Lung (tissue), 12 donors: ENCODE data around the gene PTGR2. TPM values are rescaled to one million over a fixed set of nuclear protein-coding genes. Genes with fewer than 3 reads are reported as not detected.

Experiments used
- ATAC-seq: fragments of 200-7000 bp; cut with Tn5 transposase; one replicate; pipeline ENCODE4 v1.9.1; 2020; ENCODE audit warnings: moderate number of reproducible peaks; ENCODE audit not compliant: insufficient read depth, low FRiP score
- DNase-seq, 3 donors: peaks; one replicate each; pipeline ENCODE4 v3.0.0-alpha.2; 2013 to 2017
- H3K27ac ChIP-seq, 2 donors: one replicate each; pipeline ENCODE4 v1.5.1; 2013; ENCODE audit warnings: mild to moderate bottlenecking in 2 of 2, moderate library complexity in 2 of 2, control low read depth in 1 of 2, inconsistent platforms in 1 of 2, low read depth in 1 of 2, low read length in 1 of 2
- H3K27me3 ChIP-seq, 3 donors: one replicate each; pipeline ENCODE4 v1.5.1; 2013; ENCODE audit warnings: low read length in 2 of 3; ENCODE audit not compliant: control insufficient read depth in 3 of 3, insufficient read depth in 3 of 3
- H3K36me3 ChIP-seq, 4 donors: one replicate each; pipeline ENCODE4 v1.5.1; 2013; ENCODE audit warnings: low read length in 4 of 4, mild to moderate bottlenecking in 1 of 4, moderate library complexity in 1 of 4; ENCODE audit not compliant: control insufficient read depth in 4 of 4, insufficient read depth in 4 of 4
- H3K4me1 ChIP-seq, 5 donors: one replicate each; pipeline ENCODE4 v1.5.1; 2013; ENCODE audit warnings: low read length in 5 of 5, mild to moderate bottlenecking in 2 of 5, moderate library complexity in 1 of 5; ENCODE audit not compliant: control insufficient read depth in 5 of 5, insufficient read depth in 5 of 5
- H3K4me3 ChIP-seq: one replicate; pipeline ENCODE4 v1.5.1; 2013; ENCODE audit warnings: mild to moderate bottlenecking, control low read depth, moderate library complexity
- H3K9ac ChIP-seq, 2 donors: one replicate each; pipeline ENCODE4 v1.5.1; 2013; ENCODE audit warnings: low read length in 2 of 2, control low read depth in 1 of 2; ENCODE audit not compliant: insufficient read depth in 1 of 2
- H3K9me3 ChIP-seq, 4 donors: one replicate each; pipeline ENCODE4 v1.5.1; 2013; ENCODE audit warnings: low read length in 3 of 4, mild to moderate bottlenecking in 1 of 4, moderate library complexity in 1 of 4; ENCODE audit not compliant: control insufficient read depth in 4 of 4, insufficient read depth in 3 of 4
- CTCF ChIP-seq: IDR thresholded peaks from 2 replicates; pipeline ENCODE4 v1.5.1; 2012; ENCODE audit warnings: mild to moderate bottlenecking; ENCODE audit errors: control extremely low read depth, extremely low read depth
- WGBS, 2 donors: extraction: QIAGEN DNeasy Blood & Tissue Kit; methylation state at CpG; one replicate each; pipeline ENCODE4 v1.1.7; 2013; 5-methylcytosine and 5-hydroxymethylcytosine counted together
- polyA plus RNA-seq, 2 donors: library from polyadenylated mRNA; stranded (reverse); fragments of 200-250 nt; gene quantifications; one replicate each; pipeline ENCODE4 v1.2.1, GENCODE V29; 2013
- total RNA-seq, 2 donors: library from RNA; depleted of rRNA in 1 of 2; stranded (reverse); fragments of >200 nt in 1 of 2; gene quantifications; one replicate each; pipeline ENCODE4 v1.2.1, GENCODE V29; 2014 to 2021
- donor health status: control.
- donor health status: control.
- donor health status: Bipolar disorder and iron deficiency.
- donor health status: healthy.
- donor health status: DM: yes; HTN: yes; CAD: no.

The PTGR2 gene
- total and polyA plus RNA-seq, 4 donors, result 5.7 to 13.9 (median 9.6) TPM

GRCh38 chr14:73807457-73807856, 44.2 kb upstream of the PTGR2 start:
- TF ChIP-seq CTCF, result no peak
- Histone ChIP-seq H3K27ac (no peak overlapping the region), H3K9ac (no peak overlapping the region), H3K36me3 (peaks cover 0 to 2% (median 0%) of the 10 kb centered on the region in 4 donors), H3K27me3 (no peaks in the 10 kb centered on the region), H3K4me3 (no peak overlapping the region), H3K9me3 (no peaks in the 10 kb centered on the region), H3K4me1 (peaks cover 0 to 7% (median 3%) of the 10 kb centered on the region in 5 donors)
- DNase-seq (no peak), ATAC-seq (no peak)
- WGBS, 2 donors, result 97 to 100% methylated on average over 1 of the region's 1 CpG

- WGBS, 2 donors, result 78 to 85% methylated on average over 6 of the region's 6 CpGs
- H3K4me3 ChIP-seq, result no peak overlapping the region
- H3K9me3 ChIP-seq, result no peaks in the 10 kb centered on the region
- no peak overlapping the region for H3K27ac ChIP-seq
- no peak for ATAC-seq
- no peaks in the 10 kb centered on the region for H3K27me3 ChIP-seq
- DNase-seq, result peak; percentile 57 to 72 (median 67)
- H3K4me1 ChIP-seq, result peaks cover 0 to 7% (median 0%) of the 10 kb centered on the region in 5 donors
- H3K36me3 ChIP-seq, result no peaks in the 10 kb centered on the region
- H3K9ac ChIP-seq, result no peak overlapping the region
- no peak for TF ChIP-seq CTCF
These were observed 42.2 kb upstream of the PTGR2 start for GRCh38 chr14:73809391-73809790.

- TF ChIP-seq CTCF, result no peak
- 68 to 82% methylated on average over 13 of the region's 13 CpGs for WGBS, 2 donors
- Histone ChIP-seq H3K27me3 (no peaks in the 10 kb centered on the region), H3K9me3 (no peaks in the 10 kb centered on the region), H3K4me3 (no peak overlapping the region), H3K4me1 (peaks cover 0 to 7% (median 0%) of the 10 kb centered on the region in 5 donors), H3K9ac (no peak overlapping the region), H3K36me3 (no peaks in the 10 kb centered on the region), H3K27ac (no peak overlapping the region)
- ATAC-seq, result no peak
- DNase-seq, result no peak
These were observed 41.0 kb upstream of the PTGR2 start for GRCh38 chr14:73810478-73811163.

- no peak overlapping the region for H3K4me3 ChIP-seq
- H3K9me3 ChIP-seq, result no peaks in the 10 kb centered on the region
- H3K4me1 ChIP-seq, result peaks cover 0 to 9% (median 0%) of the 10 kb centered on the region in 5 donors
- H3K27ac ChIP-seq, result no peak overlapping the region
- no peaks in the 10 kb centered on the region for H3K27me3 ChIP-seq
- ATAC-seq (no peak), DNase-seq (no peak)
- TF ChIP-seq CTCF, result no peak
- no peaks in the 10 kb centered on the region for H3K36me3 ChIP-seq
- no peak overlapping the region for H3K9ac ChIP-seq
- WGBS, 2 donors, result 93 to 95% methylated on average over 2 of the region's 2 CpGs
These were observed 40.5 kb upstream of the PTGR2 start for GRCh38 chr14:73811164-73811503.
